Epithelial cell of prostate (primary cell): Measurements from ENCODE around the gene SCAMP2.
"Not testable (repeated sequence)": the region's sequence is repeated elsewhere in the genome, so short reads cannot be mapped to it uniquely, and the experiment has no call there.

Experiments used
- DNase-seq: peaks from one replicate; pipeline ENCODE4 v3.0.0-alpha.2; 2011; ENCODE audit warnings: low read depth, low spot score
- H3K27ac ChIP-seq: fragments of 450-650 bp; 2 replicates; pipeline ENCODE4 v1.5.1; 2017; ENCODE audit warnings: mild to moderate bottlenecking

The SCAMP2 gene

DNA sequence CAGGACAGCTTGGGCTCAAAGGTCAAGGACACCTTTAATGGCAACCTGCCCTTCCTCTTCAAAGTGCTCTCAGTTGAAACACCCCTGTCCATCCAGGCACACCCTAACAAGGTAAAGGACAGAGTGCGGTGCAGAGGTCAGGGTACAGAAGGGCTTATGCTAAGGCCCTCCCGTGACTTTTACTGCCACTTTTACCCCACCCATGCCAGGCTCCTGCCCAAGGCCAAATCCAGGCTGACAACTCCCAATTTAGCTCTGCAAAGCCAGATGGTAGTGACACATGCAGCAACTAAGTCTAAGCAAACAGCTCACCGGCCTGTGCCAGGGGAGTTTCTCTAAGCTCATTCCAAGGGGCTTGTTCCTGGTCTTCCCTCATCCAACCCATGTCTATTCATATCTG, 18.3 kb upstream of the SCAMP2 start:
- DNase-seq = no peak
- peak overlapping the region; percentile 26 for H3K27ac ChIP-seq

DNA sequence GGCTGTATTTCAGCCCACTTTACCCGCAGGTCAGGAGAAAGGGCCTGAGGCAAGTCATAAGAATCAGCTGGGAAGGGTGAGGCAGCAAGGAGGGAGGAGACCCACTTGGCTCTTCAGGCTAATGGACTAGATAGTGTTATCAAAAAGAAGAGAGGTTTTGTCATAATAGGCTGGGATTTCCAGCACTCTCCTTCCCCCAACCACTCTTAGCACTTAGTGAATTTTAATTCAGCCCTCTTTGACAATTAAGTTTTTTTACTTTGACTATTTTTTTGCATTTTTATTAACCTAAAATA, 17.4 kb upstream of the SCAMP2 start:
- DNase-seq = no peak
- H3K27ac ChIP-seq = peak overlapping the region; percentile 22

DNA sequence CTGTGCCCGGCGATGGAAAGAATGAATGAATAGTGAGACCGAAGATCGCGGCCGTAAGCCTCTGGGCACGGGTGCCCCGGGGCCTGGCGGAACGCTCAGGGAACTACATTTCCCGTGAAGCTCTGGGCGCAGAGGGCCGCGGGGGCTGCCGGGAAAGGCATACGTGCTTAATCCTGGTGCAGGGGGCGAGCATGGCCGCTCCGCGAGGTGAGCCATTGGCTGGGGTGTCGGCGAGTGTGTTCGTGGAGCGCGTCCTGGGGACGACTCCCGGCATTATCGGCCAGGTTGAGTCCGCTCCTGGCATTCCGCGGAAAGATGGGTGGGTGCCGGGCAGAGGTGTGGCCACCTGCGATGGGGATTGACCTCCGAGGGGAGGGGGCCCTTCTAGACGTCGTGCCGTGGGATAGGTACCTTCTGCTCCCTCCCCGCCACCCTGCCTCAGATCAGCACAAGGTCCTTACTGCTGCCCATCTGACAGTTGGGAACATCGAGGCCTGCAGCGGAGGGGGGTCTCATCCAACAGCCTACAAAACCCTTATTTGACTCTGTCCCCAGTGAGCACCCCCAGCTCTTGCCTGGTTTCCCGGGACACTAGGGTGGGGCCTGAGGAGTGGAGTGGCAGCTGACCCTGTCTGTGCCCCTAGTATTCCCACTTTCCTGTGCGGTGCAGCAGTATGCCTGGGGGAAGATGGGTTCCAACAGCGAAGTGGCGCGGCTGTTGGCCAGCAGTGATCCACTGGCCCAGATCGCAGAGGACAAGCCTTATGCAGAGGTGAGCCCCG, 16.9 kb upstream of the SCAMP2 start, which contains the start of gene MPI:
Gene MPI (plus strand): TSS at position 160 of the 782 bp plus-strand sequence. CDS start 32 bp downstream, at position 192.
- no peak for DNase-seq

DNA sequence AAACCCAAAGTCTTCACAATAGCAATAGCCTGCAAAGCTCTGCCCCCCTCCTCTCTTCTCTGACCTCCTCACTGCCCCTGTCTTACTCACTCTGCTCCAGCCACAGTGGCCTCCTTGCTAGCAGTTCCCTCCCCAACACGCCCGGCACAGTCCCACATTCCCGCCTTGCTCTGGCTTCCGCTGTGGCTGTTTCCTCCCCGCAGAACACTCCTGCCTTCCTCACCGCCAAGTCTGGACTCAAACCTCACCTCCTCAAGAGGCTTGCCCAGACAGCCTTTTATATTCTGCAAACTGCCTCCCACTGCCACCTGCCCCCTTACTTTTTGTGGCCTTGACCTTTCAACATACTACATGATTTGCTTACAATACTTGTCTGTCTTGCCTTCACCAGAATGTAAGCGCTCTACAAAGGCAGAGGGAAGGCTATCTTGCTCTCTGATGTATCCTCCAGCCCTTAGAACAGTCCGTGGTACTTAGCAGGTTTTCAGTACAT, 16.3 kb upstream of the SCAMP2 start:
- no peak for DNase-seq
- peak overlapping the region; percentile 22 for H3K27ac ChIP-seq

More for the DNA sequence above, 16.9 kb upstream of the SCAMP2 start, which contains the start of gene MPI:
- H3K27ac ChIP-seq = peak within 1 kb of the TSS; percentile 22

DNA sequence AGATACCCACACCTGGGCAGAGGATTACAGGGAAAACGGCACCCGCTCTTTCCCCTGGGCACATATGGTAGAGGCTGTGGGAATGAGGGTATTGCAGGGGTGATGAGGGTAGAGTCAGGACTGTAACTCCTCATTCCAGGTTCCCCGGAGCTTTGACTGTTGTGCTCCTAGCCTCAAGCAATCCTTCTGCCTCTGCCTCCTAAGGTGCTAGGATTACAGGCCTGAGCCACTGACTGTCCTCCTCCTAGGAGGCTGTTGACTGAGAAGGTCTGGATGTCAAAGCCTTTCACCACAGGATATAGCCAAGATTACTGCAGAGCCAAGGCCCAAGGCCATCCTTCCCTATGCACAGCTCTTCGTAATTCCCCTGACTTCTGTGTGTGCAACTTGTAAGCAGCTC, 15.6 kb upstream of the SCAMP2 start:
- H3K27ac ChIP-seq = no peak overlapping the region
- no peak for DNase-seq

DNA sequence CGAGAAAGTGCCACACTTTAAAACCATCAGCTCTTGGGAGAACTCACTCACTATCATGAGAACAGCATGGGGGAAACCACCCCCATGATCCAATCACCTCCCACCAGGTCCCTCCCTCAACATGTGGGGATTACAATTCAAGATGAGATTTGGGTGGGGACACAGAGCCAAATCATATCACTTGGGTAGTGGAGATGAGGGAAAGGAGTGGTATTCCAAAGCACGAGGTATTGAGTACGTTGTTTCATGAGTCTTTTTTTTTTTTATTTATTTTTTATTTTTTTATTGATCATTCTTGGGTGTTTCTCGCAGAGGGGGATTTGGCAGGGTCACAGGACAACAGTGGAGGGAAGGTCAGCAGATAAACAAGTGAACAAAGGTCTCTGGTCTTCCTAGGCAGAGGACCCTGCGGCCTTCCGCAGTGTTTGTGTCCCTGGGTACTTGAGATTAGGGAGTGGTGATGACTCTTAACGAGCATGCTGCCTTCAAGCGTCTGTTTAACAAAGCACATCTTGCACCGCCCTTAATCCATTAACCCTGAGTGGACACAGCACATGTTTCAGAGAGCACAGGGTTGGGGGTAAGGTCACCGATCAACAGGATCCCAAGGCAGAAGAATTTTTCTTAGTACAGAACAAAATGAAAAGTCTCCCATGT, 14.5 kb upstream of the SCAMP2 start:
- H3K27ac ChIP-seq, DNase-seq: not testable (repeated sequence)

DNA sequence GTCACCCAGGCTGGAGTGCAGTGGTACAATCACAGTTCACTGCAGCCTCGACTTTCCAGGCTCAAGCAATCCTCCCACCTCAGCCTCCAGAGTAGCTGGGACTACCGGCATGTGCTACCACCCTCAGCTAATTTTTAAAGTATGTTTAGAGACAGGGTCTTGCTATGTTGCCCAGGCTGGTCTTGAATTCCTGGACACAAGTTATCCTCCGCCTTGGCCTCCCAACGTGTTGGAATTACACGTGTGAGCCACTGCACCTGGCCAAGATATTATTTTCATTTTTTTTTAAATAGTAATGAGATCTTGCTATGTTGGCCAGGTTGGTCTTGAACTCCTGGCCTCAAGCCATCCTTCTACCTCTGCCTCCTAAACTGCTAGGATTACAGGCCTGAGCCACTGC, 12.3 kb upstream of the SCAMP2 start:
- peak overlapping the region; percentile 52 for H3K27ac ChIP-seq
- DNase-seq = no peak

DNA sequence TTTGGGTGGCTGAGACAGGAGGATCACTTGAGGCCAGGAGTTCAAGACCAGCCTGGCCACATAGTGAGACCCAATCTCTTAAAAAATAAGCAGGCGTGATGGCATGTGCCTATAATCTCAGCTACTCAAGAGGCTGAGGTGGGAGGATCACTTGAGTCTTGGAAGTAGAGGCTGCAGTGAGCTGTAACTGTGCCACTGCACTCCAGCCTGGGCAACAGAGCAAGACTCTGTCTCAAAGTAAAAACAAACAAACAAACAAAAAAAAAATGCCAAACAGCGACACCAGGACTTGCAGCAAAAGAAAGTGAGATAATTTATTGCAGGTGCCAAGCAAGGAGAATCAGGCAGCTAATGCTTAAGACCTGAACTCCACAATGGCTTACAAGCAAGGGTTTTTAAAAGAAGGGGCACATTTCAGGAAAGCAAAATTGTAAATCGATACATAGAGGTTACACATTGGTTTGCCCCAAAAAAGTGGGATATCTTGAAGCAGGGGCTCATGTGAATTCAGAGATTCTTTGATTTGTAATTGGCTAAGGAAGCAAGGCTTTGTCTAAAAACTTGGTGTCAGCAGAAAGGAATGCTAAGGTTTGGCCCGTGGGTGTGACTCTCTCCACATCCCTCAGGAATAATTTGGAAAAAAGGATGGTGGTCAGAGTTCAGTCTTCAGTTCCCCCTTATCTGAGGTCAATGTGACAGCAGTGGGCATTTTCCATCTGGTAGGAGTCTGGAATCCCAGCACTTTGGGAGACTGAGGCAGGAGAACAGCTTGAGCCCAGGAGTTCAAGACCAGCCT, 11.5 kb upstream of the SCAMP2 start:
- no peak for DNase-seq
- peak overlapping the region; percentile 52 for H3K27ac ChIP-seq

DNA sequence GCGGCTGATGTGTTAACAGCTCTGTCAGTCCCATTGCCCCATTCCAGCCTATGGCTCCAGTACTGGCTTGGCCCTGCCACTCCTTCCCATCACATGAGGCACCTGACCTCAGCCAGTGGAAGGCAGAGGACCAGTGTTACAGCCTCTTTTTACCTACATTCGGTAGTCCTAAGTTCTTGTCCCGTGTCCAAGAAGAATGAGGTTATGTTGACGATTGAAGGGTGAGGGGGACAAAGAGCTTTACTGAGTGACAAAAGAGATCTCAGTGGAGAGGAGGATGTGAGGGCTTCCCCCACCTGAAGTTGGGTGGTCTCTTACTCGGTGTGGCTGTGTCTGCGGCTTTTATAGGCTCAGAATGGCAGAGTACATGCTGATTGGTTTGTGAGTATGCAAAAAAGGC, 9.4 kb upstream of the SCAMP2 start:
- H3K27ac ChIP-seq = no peak overlapping the region
- no peak for DNase-seq

DNA sequence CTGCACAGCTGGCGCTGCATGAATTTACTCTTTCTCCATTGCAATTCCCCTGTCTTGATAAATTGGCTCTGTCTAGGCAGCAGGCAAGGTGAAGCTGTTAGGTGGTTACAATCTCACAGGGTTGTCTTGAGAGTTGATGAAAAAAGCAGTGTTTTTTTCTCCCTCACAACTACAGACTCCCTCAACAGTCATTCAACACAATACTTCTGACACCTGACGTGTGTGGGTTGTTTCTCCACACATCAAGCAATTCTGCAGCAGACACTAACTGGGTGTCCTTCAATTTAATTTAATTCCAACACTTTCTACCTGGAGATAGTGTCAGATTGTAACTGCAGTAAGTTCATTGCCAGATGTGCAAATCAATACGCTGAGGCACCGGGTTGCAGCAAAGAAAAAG, 5.1 kb upstream of the SCAMP2 start:
- DNase-seq = no peak

DNA sequence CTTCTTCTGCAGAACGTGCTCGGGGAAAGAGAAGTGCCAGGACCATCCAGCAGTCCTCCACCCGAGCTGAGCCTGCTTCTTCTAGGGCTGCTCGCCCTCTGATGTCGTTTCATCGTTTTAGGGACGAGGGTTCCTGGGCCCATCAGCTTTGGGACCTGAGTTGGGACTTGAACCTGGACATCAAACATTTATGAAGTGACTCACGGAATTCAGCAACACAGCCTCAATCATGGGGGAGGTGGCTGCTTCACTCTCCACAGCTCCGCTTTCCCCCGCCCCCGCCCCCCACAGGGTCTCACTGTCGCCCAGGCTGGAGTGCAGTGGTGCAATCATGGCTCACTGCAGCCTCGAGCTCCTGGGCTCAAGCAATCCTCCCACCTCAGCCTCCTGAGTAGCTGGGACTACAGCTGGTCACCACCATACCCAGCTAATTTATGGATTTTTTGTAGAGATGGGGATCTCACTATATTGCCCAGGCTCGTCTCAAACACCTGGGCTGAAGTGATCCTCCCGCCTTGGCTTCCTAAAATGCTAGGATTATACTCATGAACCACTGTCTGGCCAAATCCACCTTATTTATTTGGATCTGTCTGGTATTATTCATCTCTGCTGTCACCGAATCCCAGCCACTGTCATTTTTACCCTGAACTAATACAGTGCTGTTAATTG, 725 bp upstream of the SCAMP2 start:
- peak overlapping the region; percentile 91 for H3K27ac ChIP-seq

More for the DNA sequence above, 5.1 kb upstream of the SCAMP2 start:
- H3K27ac ChIP-seq = no peak overlapping the region

DNA sequence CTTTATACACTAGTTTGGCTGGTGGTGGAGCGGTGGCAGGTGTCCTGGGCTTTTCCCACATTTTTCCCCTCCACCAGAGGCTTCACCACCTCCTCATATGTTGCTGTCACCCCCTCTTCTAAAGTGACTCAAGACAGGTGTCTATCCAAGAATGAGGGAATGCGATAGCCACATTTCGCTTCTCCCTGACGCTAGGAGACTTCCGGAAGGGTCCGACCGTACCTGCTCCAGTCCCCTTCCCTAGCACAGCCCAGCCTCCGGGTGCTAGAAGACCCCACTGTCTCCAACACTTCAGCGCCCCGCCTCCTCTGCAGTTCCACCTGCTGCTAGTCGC, 496 bp downstream of the SCAMP2 start:
- DNase-seq = no peak
- peak overlapping the region; percentile 91 for H3K27ac ChIP-seq

More for the DNA sequence above, 725 bp upstream of the SCAMP2 start:
- DNase-seq = no peak

DNA sequence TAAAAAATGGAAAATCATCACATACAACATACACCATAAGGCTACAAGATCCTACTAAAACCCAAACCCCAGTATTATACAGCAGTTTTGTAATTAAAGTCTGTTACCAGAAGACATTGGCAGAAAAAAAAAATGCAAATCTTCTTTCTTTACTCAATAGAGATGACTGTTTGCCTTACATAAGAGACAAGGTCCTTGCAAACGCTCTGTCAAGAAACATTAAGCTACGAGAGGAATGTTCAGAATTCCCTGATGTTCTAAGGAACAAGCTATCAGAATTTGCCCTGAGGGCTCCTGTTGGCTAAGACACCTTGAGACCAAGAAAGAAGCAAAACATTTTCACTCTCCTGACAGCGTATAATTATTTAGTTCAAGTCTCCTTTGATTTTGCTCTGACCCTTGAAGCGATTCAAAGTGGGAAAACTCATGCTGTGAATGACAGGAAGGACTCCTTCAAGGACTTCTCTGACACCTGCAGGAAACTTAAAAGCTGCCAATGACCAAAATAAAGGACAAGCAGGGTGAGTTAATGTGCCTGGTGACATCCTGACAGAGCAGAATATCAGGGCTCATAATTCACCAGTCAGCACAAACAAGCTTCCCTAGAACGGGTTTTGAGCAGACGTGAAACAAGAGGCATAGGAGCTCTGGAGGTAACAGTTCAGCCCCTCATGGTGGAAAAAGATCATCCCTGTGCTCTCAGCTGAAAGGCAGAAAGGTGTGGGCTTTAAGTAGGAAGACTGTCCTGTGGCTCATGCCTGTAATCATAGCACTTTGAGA, 2.5 kb downstream of the SCAMP2 start:
- H3K27ac ChIP-seq = peak overlapping the region; percentile 91
- DNase-seq = no peak

DNA sequence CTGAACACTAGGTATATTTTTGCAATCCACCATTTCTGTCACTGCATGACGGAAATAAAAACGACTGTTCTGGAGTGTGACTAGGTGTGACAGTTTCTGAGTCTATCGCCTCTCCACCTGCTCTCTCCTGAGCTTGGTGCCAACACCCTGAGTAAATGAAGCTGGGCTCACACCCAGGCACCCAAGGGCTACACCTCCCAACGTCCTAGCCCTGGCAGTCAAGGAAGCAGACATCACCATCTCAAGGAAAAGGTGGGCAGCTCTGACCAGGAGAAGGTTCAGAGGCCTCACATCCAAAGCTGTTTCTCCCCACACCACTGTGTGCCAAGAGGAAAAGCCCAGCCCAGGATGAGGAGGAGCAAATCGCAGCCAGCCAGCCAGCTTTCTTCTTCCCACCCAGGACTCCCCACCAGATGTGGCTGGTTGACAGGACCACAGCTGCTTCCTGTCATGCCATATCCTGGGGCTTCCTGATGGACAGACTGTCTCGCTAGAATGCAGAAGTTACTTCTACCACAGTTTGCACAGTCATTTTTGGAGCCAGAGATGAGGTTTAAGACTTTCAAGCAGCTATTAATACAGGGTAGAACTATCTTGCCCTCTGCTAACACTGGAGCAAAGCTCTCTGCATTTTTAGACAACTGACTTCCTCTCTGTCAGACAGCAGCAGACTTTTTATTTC, 3.3 kb downstream of the SCAMP2 start:
- H3K27ac ChIP-seq = peak overlapping the region; percentile 91

DNA sequence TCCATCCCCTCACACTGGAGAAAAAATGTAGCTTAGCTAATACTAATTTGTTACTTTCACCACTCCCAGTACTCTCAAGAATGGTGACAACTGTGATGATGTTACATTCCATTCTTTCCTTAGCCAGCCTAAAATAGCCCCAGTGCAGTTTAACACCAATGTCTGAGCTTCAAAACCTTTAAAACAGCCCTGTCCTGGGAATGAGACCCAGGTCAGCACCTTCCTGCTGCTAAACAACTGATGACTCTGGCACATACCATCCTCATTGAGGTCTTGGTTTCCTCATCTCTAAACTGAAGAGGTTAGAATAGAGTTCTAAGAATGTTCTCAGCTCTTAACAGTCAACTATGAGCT, 3.8 kb downstream of the SCAMP2 start:
- no peak for DNase-seq
- peak overlapping the region; percentile 91 for H3K27ac ChIP-seq

More for the DNA sequence above, 3.3 kb downstream of the SCAMP2 start:
- DNase-seq = no peak

DNA sequence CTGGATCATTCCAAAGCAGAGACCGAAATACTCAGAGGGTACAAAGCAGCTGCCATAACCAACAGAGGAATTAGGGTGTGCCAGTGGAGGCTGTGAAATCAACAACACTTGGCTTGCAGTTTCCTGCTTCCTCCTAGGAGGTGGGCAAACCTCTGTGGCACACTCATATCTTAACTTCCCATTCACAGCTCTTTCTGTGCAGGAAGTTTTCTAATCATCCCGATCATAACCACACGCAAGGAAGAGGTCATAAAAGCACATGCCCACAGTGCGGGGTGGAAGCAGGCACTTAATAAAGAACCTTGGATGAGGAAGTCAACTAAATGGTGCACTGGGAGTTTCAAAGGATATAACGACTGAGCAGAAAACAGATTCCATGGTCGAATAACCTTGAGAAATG, 5.1 kb downstream of the SCAMP2 start:
- no peak for DNase-seq
- H3K27ac ChIP-seq = peak overlapping the region; percentile 91

DNA sequence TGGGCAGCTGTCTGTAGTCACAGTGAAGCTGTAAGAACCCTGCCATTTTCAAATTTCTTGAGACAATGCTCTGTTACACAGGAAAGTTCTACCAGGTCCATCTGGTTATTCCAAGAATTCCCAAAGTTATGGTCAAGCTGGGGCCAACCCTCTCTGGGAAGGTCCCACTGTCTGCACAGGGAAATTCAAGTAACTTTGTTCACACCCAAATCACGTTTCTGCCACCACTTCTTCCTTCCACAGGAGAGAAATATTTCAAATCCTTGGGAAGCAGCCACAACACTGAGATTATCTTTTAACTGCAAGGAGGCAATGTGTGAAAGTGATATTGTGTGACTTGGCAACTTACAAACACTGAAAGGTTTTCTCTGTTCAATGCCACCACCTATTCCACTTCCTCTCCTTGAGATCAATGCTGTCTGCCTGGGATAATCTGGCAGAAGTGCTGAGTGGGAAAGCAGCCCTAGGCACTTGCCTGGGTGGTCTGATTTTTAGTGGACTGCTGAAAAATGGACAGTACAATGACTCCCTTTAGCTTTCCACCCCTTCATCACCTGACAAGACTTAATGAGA, 5.6 kb downstream of the SCAMP2 start:
- no peak for DNase-seq
- peak overlapping the region; percentile 91 for H3K27ac ChIP-seq

DNA sequence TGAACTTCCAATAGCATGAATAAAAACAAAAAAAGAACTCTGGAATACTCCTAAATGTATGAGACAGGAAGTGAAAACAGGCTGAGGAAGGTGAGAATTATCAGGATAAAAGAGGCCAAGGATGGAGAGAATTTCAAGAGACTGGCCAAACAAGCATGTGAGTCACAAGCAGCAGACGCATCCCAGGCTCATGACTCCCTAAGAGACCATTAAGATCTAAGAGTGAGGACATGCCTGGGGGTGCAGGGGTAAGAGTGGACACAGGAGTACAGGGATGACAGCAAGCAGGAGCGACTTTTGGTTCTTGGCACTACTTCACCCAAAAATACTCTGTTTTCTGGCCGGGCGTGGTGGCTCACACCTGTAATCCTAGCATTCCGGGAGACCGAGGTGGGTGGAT, 7.1 kb downstream of the SCAMP2 start:
- H3K27ac ChIP-seq = peak overlapping the region; percentile 91
- peak; percentile 76 for DNase-seq

DNA sequence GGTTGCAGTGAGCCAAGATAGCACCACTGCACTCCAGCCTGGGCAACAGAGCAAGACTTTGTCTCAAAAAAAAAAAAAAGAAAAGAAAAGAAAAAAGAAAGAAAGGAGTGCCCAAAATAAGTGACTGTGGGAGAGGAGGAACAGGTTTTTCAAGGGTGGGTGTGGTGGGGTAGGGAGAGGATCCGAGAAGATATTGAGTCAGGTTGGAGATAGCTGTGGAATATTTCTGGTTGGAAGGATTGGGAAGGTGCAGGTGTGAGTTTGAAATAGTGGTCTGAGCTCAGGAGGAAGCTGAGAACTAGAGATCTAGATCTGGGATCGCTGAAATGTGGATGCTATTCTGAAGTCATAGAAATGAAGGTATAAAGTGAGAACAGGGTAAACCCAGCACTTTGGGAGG, 7.8 kb downstream of the SCAMP2 start:
- peak overlapping the region; percentile 91 for H3K27ac ChIP-seq
- no peak for DNase-seq
